Measurements from ENCODE around the gene S100A7.
"Not testable (repeated sequence)": the region's sequence is repeated elsewhere in the genome, so short reads cannot be mapped to it uniquely, and the experiment has no call there.

S100A7 gene

DNA sequence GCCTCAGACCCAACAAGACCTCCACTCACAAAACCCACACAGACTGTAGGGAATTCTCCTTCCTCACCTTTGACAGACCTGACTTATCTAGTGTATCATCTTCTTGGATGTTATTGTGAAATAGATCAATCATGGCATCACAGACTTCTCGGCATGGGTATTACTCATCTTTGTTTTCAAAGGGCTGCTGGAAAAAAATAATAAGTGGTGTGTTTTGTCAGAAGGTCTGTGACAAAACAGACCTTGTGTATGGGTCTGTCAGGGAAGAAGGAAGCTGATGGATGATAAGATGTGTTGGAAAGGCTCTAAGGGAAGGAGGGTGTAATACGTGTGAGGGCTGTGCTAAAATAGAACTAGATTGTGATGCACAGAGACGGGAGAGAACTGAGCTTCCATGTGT, 13.9 kb upstream of the S100A7 start:
- H3K36me3 ChIP-seq (ENCODE audit: insufficient read depth, low read length) = no peaks in the 10 kb centered on the region
- H3K9me3 ChIP-seq (ENCODE audit: low read length) = no peaks in the 10 kb centered on the region
- H3K4me1 ChIP-seq (ENCODE audit: insufficient read depth, low read length) = no peaks in the 10 kb centered on the region
- H3K4me3 ChIP-seq (ENCODE audit: low read depth in 1 of 2, low read length in 2 of 2) = no peak overlapping the region
- H3K27me3 ChIP-seq (ENCODE audit: control insufficient read depth in 1 of 2, insufficient read depth in 2 of 2, low read length in 2 of 2) = no peaks in the 10 kb centered on the region
- H3K9ac ChIP-seq (ENCODE audit: low read length) = no peak overlapping the region
- no peak overlapping the region for H3K27ac ChIP-seq (ENCODE audit: low read depth, low read length)

DNA sequence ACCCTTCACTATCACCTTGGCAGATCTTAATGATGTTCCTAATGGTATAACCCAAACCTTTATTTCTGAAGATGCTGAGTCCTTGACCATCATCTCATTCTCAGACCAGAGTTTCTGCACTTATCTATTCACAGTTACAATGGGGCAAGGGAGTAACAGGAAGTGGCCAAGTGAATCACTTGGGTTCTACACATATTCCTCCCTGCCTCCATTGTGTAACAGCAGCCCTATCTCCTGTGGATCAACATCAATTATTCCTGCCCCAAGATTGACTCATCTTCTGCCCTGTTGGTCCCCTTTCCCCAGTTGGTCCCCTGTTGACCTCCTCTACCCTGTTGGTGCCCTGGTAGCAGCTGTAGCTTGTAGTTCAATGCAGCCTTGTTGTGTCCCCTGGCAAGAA, 10.3 kb upstream of the S100A7 start:
- H3K27me3 ChIP-seq (ENCODE audit: control insufficient read depth in 1 of 2, insufficient read depth in 2 of 2, low read length in 2 of 2) = no peaks in the 10 kb centered on the region
- H3K36me3 ChIP-seq (ENCODE audit: insufficient read depth, low read length) = no peaks in the 10 kb centered on the region
- no peaks in the 10 kb centered on the region for H3K4me1 ChIP-seq (ENCODE audit: insufficient read depth, low read length)
- no peak overlapping the region for H3K9ac ChIP-seq (ENCODE audit: low read length)
- no peak overlapping the region for H3K27ac ChIP-seq (ENCODE audit: low read depth, low read length)
- H3K9me3 ChIP-seq (ENCODE audit: low read length) = no peaks in the 10 kb centered on the region
- H3K4me3 ChIP-seq (ENCODE audit: low read depth in 1 of 2, low read length in 2 of 2) = no peak overlapping the region

DNA sequence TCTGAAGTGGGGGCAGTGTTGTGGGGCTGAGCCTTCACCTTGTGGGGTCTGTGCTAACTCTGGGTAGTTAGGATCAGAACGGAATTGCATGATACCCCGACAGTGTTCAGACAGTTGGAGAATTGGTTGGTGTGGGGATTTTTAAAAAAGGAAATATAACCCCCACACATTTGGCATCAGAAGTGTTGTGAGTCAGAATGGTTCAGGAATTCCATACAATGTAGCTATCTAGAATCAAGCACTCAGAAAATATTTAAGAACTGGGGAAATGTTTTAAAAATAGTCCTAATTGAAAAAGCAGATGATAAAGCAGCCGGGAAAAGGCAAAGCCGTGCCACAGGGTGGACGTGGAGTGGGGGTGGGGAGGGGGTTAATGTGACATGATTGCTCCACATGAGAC, 6.5 kb upstream of the S100A7 start:
- H3K9ac ChIP-seq (ENCODE audit: low read length) = no peak overlapping the region
- no peaks in the 10 kb centered on the region for H3K4me1 ChIP-seq (ENCODE audit: insufficient read depth, low read length)
- no peak overlapping the region for H3K4me3 ChIP-seq (ENCODE audit: low read depth in 1 of 2, low read length in 2 of 2)
- H3K27me3 ChIP-seq (ENCODE audit: control insufficient read depth in 1 of 2, insufficient read depth in 2 of 2, low read length in 2 of 2) = no peaks in the 10 kb centered on the region
- H3K27ac ChIP-seq (ENCODE audit: low read depth, low read length) = no peak overlapping the region
- no peaks in the 10 kb centered on the region for H3K36me3 ChIP-seq (ENCODE audit: insufficient read depth, low read length)
- H3K9me3 ChIP-seq (ENCODE audit: low read length) = no peaks in the 10 kb centered on the region

DNA sequence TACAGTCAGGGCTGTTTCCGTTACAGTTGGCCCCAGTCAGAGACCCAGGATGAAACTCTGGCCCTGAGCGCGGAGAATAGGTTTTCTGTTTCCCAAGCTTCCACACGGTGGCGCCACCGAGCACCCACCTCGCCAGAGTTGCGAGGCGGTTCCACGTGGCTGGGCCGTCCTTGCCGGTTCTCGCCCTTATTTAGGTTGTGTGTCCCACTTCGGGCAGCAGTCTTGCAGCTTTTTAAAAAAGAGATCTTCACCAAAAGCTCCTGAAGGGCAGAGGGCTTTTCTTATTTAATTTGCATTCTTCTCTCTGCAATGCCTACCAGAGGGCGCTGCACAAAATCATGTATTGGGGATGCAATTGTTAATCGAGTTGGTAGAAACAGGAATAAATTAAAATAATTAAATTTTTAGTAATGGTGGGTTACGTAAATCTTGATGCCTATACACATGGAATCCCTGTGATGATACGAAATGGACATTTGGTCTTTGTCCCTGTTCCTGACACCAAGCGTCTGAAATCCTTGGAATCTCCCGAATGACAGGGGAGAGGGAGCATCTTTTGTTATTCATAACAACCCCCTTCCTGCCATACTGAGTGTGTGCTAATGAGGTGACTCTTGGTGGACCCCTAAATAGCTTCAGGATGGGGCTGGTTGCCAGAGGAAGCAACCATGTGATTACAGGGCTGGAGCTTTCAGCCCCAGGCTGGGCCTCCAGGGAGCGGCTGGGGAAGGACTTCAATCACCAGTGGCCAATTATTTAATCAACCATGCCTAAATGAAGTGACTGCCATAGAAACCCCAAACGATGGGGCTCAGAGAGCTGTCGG, 5.6 kb upstream of the S100A7 start:
- Histone ChIP-seq H3K36me3 (ENCODE audit: insufficient read depth, low read length) (no peaks in the 10 kb centered on the region), H3K27ac (ENCODE audit: low read depth, low read length) (no peak overlapping the region), H3K27me3 (ENCODE audit: control insufficient read depth in 1 of 2, insufficient read depth in 2 of 2, low read length in 2 of 2) (no peaks in the 10 kb centered on the region), H3K4me3 (ENCODE audit: low read depth in 1 of 2, low read length in 2 of 2) (no peak overlapping the region), H3K9ac (ENCODE audit: low read length) (no peak overlapping the region), H3K4me1 (ENCODE audit: insufficient read depth, low read length) (no peaks in the 10 kb centered on the region), H3K9me3 (ENCODE audit: low read length) (no peaks in the 10 kb centered on the region)

DNA sequence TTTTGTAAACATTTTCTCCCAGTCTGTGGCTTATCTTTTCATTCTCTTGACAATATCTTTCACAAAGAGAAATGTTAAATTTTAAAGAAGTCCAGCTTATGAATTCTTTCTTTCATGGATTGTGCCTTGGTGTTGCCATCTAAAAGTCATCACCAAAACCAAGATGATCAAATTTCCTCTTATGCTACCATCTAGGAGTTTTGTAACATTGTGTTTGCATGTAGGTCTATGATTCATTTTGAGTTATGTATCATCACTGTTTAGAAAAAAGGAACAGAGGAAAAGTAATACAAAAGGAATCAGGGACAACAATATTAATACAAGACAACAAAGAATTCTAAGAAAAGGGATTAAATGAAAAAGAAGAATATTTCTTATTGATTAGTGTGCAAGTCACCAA, 2.3 kb upstream of the S100A7 start:
- H3K36me3 ChIP-seq (ENCODE audit: insufficient read depth, low read length); H3K4me1 ChIP-seq (ENCODE audit: insufficient read depth, low read length); H3K27me3 ChIP-seq (ENCODE audit: control insufficient read depth in 1 of 2, insufficient read depth in 2 of 2, low read length in 2 of 2): not testable (repeated sequence)

DNA sequence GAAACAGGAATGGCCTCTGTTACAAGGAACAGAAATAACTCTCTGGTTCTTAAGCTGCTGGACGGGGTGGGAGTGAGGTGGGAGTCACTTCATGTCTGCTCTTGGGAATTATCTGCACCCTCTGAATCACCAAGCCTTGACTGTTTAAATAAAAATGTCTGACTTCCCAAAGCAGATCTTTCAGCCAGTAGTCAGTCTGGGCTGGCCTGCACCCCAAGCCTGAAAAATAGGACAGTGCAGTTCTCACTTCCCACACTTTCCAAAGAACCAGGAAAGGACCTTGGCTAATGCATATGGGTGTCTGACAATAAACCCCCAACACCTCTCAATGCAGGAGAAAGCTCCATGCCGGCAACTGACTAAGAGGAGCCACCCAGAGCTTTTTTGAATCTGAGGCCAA, 796 bp downstream of the S100A7 start:
- H3K4me3 ChIP-seq (ENCODE audit: low read depth in 1 of 2, low read length in 2 of 2) = no peak overlapping the region
- no peaks in the 10 kb centered on the region for H3K27me3 ChIP-seq (ENCODE audit: control insufficient read depth in 1 of 2, insufficient read depth in 2 of 2, low read length in 2 of 2)
- no peaks in the 10 kb centered on the region for H3K36me3 ChIP-seq (ENCODE audit: insufficient read depth, low read length)
- no peak overlapping the region for H3K9ac ChIP-seq (ENCODE audit: low read length)
- H3K27ac ChIP-seq (ENCODE audit: low read depth, low read length) = no peak overlapping the region
- H3K9me3 ChIP-seq (ENCODE audit: low read length) = no peaks in the 10 kb centered on the region
- H3K4me1 ChIP-seq (ENCODE audit: insufficient read depth, low read length) = no peaks in the 10 kb centered on the region

More for the DNA sequence above, 2.3 kb upstream of the S100A7 start:
- H3K9me3 ChIP-seq (ENCODE audit: low read length); H3K4me3 ChIP-seq (ENCODE audit: low read depth in 1 of 2, low read length in 2 of 2); H3K27ac ChIP-seq (ENCODE audit: low read depth, low read length); H3K9ac ChIP-seq (ENCODE audit: low read length): not testable (repeated sequence)

DNA sequence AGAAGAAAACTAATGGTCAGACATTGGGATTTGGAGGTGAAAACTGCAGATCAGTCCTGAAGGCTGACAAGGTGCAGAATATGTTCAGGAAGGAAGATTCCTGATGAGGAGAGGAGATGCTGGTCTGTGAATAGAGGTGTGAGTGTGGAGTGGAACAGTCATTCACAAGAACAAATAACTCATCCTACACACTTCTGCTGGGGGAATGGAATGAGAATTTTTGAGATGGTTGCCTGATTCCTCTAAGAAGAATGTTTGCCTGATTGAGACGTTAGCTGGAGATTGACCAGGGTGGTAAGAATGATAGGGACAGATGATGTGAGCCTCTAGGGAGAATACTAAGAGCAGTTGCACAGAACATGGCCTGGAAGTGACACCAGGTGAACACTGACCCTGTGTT, 4.1 kb downstream of the S100A7 start:
- H3K27ac ChIP-seq (ENCODE audit: low read depth, low read length) = no peak overlapping the region
- H3K9me3 ChIP-seq (ENCODE audit: low read length) = no peaks in the 10 kb centered on the region
- H3K36me3 ChIP-seq (ENCODE audit: insufficient read depth, low read length) = no peaks in the 10 kb centered on the region
- no peak overlapping the region for H3K9ac ChIP-seq (ENCODE audit: low read length)
- H3K27me3 ChIP-seq (ENCODE audit: control insufficient read depth in 1 of 2, insufficient read depth in 2 of 2, low read length in 2 of 2) = no peaks in the 10 kb centered on the region
- H3K4me3 ChIP-seq (ENCODE audit: low read depth in 1 of 2, low read length in 2 of 2) = no peak overlapping the region
- H3K4me1 ChIP-seq (ENCODE audit: insufficient read depth, low read length) = no peaks in the 10 kb centered on the region

DNA sequence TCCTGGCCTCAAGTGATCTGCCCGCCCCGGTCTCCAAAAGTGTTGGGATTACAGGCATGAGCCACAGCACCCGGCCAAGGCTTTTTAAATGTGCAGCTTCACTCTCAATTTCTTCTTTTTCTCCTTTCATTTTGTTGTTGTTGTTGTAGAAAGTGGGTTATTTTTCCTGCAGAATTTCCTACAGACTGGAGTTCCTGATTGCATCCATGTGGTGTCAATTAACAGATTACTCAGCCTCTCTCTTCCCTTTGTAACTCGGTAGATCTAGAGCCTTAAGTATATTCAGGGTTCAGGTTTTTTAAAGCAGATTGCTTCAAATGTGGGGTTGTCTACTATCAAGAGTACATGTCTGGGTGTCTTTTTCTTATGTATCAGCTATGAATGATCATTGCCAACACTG, 11.6 kb downstream of the S100A7 start:
- not testable (repeated sequence) for H3K4me3 ChIP-seq (ENCODE audit: low read depth in 1 of 2, low read length in 2 of 2); H3K9me3 ChIP-seq (ENCODE audit: low read length); H3K27me3 ChIP-seq (ENCODE audit: control insufficient read depth in 1 of 2, insufficient read depth in 2 of 2, low read length in 2 of 2); H3K36me3 ChIP-seq (ENCODE audit: insufficient read depth, low read length); H3K27ac ChIP-seq (ENCODE audit: low read depth, low read length); H3K4me1 ChIP-seq (ENCODE audit: insufficient read depth, low read length); H3K9ac ChIP-seq (ENCODE audit: low read length)

DNA sequence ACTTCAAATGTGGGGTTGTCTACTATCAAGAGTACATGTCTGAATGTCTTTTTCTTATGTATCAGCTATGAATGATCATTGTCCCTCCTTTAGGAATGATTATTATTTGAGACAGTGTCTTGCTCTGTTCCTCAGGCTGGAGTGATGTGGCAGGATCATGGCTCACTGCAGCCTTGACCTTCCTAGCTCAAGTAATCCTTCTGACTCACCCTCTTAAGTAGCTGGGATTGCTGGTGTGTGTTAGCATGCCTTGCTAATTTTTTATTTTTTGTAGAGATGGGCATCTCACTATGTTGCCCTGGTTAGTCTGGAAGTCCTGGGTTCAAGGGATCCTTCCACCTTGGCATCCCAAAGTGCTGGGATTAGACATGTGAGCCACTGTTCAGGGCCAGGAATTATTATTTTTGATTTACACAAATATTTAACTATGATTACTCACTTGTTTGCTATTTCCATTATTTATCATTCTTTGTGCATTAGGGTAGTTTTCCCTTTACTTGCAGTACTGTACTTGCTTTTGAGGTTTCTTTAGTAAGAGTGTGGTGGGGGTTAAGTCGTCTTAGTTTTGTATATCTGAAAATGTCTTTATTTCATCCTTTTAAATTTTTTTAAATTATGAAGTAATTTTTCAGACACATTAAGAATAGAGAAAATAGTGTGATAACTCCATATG, 12.8 kb downstream of the S100A7 start:
- no peak overlapping the region for H3K4me3 ChIP-seq (ENCODE audit: low read depth in 1 of 2, low read length in 2 of 2)
- no peak overlapping the region for H3K9ac ChIP-seq (ENCODE audit: low read length)
- no peaks in the 10 kb centered on the region for H3K27me3 ChIP-seq (ENCODE audit: control insufficient read depth in 1 of 2, insufficient read depth in 2 of 2, low read length in 2 of 2)
- no peak overlapping the region for H3K27ac ChIP-seq (ENCODE audit: low read depth, low read length)
- no peaks in the 10 kb centered on the region for H3K36me3 ChIP-seq (ENCODE audit: insufficient read depth, low read length)
- H3K9me3 ChIP-seq (ENCODE audit: low read length) = no peaks in the 10 kb centered on the region
- H3K4me1 ChIP-seq (ENCODE audit: insufficient read depth, low read length) = no peaks in the 10 kb centered on the region

DNA sequence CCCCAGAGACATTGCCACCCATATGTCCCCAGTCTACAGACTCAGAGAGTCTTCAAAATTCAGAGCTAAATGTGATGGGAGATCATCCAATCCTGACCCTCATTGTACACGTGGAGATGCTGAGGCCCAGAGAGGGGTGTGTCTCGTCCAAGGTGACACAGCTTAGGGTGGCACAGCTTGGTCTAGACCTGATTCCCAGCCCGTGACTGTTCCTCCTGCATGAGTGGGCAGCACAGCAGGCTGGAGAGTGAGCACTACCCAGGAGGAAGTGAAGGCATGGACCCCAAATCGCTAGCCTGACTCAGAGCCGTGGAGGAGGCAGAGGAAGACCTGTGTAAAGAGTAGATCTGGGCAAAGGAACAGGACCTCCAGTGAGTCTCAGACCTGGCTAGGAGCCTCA, 16.4 kb downstream of the S100A7 start:
- Histone ChIP-seq H3K9ac (ENCODE audit: low read length) (no peak overlapping the region), H3K27ac (ENCODE audit: low read depth, low read length) (no peak overlapping the region), H3K27me3 (ENCODE audit: control insufficient read depth in 1 of 2, insufficient read depth in 2 of 2, low read length in 2 of 2) (no peaks in the 10 kb centered on the region), H3K36me3 (ENCODE audit: insufficient read depth, low read length) (no peaks in the 10 kb centered on the region), H3K4me1 (ENCODE audit: insufficient read depth, low read length) (no peaks in the 10 kb centered on the region), H3K9me3 (ENCODE audit: low read length) (no peaks in the 10 kb centered on the region), H3K4me3 (ENCODE audit: low read depth in 1 of 2, low read length in 2 of 2) (no peak overlapping the region)

DNA sequence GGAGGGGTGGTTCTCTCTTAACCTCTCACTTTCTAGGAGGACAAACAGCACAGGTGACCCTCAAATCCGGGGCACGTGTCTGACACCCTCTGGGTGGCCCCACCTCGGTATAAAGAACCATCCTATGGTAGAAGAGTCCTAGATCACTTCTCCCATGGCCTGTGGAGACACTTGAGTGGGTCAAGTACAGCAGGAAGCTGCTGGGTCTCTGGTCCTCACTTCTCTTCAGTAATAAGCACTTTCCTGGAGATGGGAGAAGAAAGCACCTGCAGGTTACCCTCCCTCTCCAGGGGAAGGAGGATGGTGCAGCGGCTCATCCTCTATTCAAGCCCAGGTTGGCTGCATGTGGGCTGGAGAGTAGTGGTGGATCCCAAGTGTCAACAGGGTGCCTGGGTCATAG, 17.0 kb downstream of the S100A7 start:
- Histone ChIP-seq H3K9me3 (ENCODE audit: low read length) (no peaks in the 10 kb centered on the region), H3K36me3 (ENCODE audit: insufficient read depth, low read length) (no peaks in the 10 kb centered on the region), H3K4me3 (ENCODE audit: low read depth in 1 of 2, low read length in 2 of 2) (no peak overlapping the region), H3K27me3 (ENCODE audit: control insufficient read depth in 1 of 2, insufficient read depth in 2 of 2, low read length in 2 of 2) (no peaks in the 10 kb centered on the region), H3K27ac (ENCODE audit: low read depth, low read length) (no peak overlapping the region), H3K4me1 (ENCODE audit: insufficient read depth, low read length) (no peaks in the 10 kb centered on the region), H3K9ac (ENCODE audit: low read length) (no peak overlapping the region)

DNA sequence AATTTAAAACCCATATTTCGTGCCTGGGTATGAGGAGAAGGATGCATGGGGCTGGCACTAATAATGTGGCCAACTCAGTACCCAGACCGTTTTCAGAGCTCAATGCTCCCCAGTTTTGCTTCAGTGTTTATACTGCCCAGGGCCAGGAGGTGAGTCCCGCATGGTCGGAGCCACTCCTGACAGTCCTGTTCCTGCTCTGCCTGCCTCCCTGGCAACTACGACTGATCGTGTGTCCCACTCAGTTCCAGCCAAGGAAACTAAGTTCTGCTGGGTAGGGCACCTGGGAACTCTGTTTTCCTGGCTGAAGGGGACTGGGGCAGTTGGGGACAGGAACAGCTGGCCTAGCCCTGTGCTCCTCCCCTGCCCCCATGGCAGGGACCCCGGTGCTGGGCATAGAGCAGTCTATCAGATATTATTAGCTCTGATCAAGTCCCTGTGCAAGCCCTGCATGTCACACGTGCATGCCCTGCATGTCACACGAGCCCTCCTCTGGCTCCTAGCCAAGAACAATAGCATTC, 19.2 kb downstream of the S100A7 start:
- H3K36me3 ChIP-seq (ENCODE audit: insufficient read depth, low read length) = no peaks in the 10 kb centered on the region
- no peaks in the 10 kb centered on the region for H3K9me3 ChIP-seq (ENCODE audit: low read length)
- H3K27me3 ChIP-seq (ENCODE audit: control insufficient read depth in 1 of 2, insufficient read depth in 2 of 2, low read length in 2 of 2) = no peaks in the 10 kb centered on the region
- no peak overlapping the region for H3K4me3 ChIP-seq (ENCODE audit: low read depth in 1 of 2, low read length in 2 of 2)
- H3K9ac ChIP-seq (ENCODE audit: low read length) = no peak overlapping the region
- H3K4me1 ChIP-seq (ENCODE audit: insufficient read depth, low read length) = no peaks in the 10 kb centered on the region
- no peak overlapping the region for H3K27ac ChIP-seq (ENCODE audit: low read depth, low read length)

Measured in muscle layer of colon (tissue), 2 donors.